GM10248 (cell line): ENCODE data around the gene ZNF48.
A peak's percentile ranks its signal among the peaks of the same experiment; 100 is the strongest.

ENCODE experiments used
- CTCF ChIA-PET: fragments of 300-600 bp; sonication (Branson Sonifier 250); formaldehyde crosslinking; extraction: SDS; loops from one replicate; lab custom pipeline; 2021; ENCODE audit warnings: antibody characterized with exemption; lab: Yijun Ruan, JAX
- POLR2A ChIA-PET: fragments of 350-650 bp; sonication (Branson Sonifier 250); formaldehyde crosslinking; extraction: SDS; loops from one replicate; lab custom pipeline; 2020; ENCODE audit warnings: antibody characterized with exemption; lab: Yijun Ruan, JAX
- DNase-seq: peaks from one replicate; pipeline ENCODE4 v3.0.0; 2012; ENCODE audit errors: extremely low spot score
- CTCF ChIP-seq: IDR thresholded peaks from 2 replicates; pipeline ENCODE4 v1.5.1; 2012; ENCODE audit warnings: mild to moderate bottlenecking, low read depth; ENCODE audit errors: extremely low read depth, missing control alignments, control extremely low read depth

ZNF48 gene

GRCh38 chr16:30409125-30410060 is 14.2 kb downstream of the ZNF48 start:
- POLR2A ChIA-PET: interaction anchor here (1.0 to 1.2 kb wide), 3 partner anchors 9 to 27 kb away, joined by 4 to 8 read pairs (median 4); partner anchors contain the start of gene SEPTIN1

GRCh38 chr16:30413112-30413806 is 18.0 kb downstream of the ZNF48 start:
- POLR2A ChIA-PET: no interaction called here
- CTCF ChIA-PET: interaction anchor here (1.2 to 2.4 kb wide), 3 partner anchors 11 to 17 kb away, joined by 3 to 9 read pairs (median 5); partner anchors contain the start of genes DCTPP1 and ZNF48
- TF ChIP-seq CTCF: no peak

More at GRCh38 chr16:30409125-30410060, 14.2 kb downstream of the ZNF48 start:
- CTCF ChIA-PET: interaction anchor here (0.5 to 6.3 kb wide), 43 partner anchors 10 to 318 kb away, joined by 3 to 58 read pairs (median 5); partner anchors contain the start of genes CD2BP2, DCTPP1, SEPTIN1 and TBC1D10B
- TF ChIP-seq CTCF: peak; percentile 96
- peak; percentile 88 for DNase-seq

GRCh38 chr16:30414159-30414558 is 18.9 kb downstream of the ZNF48 start:
- ChIA-PET CTCF (interaction anchor here (1.2 to 2.8 kb wide), 3 partner anchors 16 to 201 kb away, joined by 3 to 10 read pairs (median 5); partner anchors contain the start of genes DCTPP1 and ZNF48), POLR2A (no interaction called here)
- no peak for TF ChIP-seq CTCF
- no peak for DNase-seq

More at GRCh38 chr16:30413112-30413806, 18.0 kb downstream of the ZNF48 start:
- DNase-seq: no peak

GRCh38 chr16:30416047-30416603 is 20.9 kb downstream of the ZNF48 start:
- ChIA-PET CTCF (interaction anchor here (1.0 to 2.8 kb wide), 5 partner anchors 9 to 235 kb away, joined by 3 to 10 read pairs (median 4); partner anchors contain the start of genes DCTPP1, PRR14 and ZNF771), POLR2A (interaction anchor here (0.6 to 1.0 kb wide), 2 partner anchors 9 to 278 kb away, joined by 3 to 8 read pairs; partner anchors contain the start of gene ZNF771)
- TF ChIP-seq CTCF: no peak
- DNase-seq: no peak

GRCh38 chr16:30416624-30417528 is 21.7 kb downstream of the ZNF48 start:
- DNase-seq: no peak
- ChIA-PET POLR2A (interaction anchor here (0.5 to 2.0 kb wide), 7 partner anchors 7 to 224 kb away, joined by 3 to 8 read pairs (median 3); partner anchors contain the start of genes DCTPP1 and ZNF771), CTCF (interaction anchor here (1.0 to 5.1 kb wide), 12 partner anchors 9 to 297 kb away, joined by 3 to 58 read pairs (median 4); partner anchors contain the start of genes DCTPP1 and ZNF771)
- TF ChIP-seq CTCF: no peak
